ENCODE measurements around the gene BEND2. TPM values are rescaled to one million over a fixed set of nuclear protein-coding genes. Genes with fewer than 3 reads are reported as not detected.

Gene BEND2
- total RNA-seq, 1 experiment from 2014 or later: not detected

- in situ Hi-C loops (cut with HindIII; ENCODE audit: low pct_unique_long_range_greater_than_20kb, low sequenced_read_pairs): no loop called here
- DNase-seq (ENCODE audit: low read depth, low spot score) (no peak), ATAC-seq (no peak)
- intact Hi-C loops (cut with micrococcal nuclease; ENCODE audit: unreplicated experiment): no loop called here
- no peak overlapping the region for H3K27ac ChIP-seq (ENCODE audit: low read length)
- no peak overlapping the region for H3K4me3 ChIP-seq (ENCODE audit: low read depth in 2 of 2, low read length in 2 of 2)
- no peaks in the 10 kb centered on the region for H3K36me3 ChIP-seq (ENCODE audit: control insufficient read depth, insufficient read depth, low read length)
- no TSS peak for BruUV-seq (replicated peaks)
- no peaks in the 10 kb centered on the region for H3K27me3 ChIP-seq (ENCODE audit: control insufficient read depth, insufficient read depth, low read length)
- no peaks in the 10 kb centered on the region for H3K4me1 ChIP-seq (ENCODE audit: control insufficient read depth, insufficient read depth, low read length)
- ChIA-PET POLR2A (no interaction called here), CTCF (no interaction called here)
- no peaks in the 10 kb centered on the region for H3K9me3 ChIP-seq (ENCODE audit: control insufficient read depth, insufficient read depth, low read depth, low read length)
- TF ChIP-seq, protein P1, sequence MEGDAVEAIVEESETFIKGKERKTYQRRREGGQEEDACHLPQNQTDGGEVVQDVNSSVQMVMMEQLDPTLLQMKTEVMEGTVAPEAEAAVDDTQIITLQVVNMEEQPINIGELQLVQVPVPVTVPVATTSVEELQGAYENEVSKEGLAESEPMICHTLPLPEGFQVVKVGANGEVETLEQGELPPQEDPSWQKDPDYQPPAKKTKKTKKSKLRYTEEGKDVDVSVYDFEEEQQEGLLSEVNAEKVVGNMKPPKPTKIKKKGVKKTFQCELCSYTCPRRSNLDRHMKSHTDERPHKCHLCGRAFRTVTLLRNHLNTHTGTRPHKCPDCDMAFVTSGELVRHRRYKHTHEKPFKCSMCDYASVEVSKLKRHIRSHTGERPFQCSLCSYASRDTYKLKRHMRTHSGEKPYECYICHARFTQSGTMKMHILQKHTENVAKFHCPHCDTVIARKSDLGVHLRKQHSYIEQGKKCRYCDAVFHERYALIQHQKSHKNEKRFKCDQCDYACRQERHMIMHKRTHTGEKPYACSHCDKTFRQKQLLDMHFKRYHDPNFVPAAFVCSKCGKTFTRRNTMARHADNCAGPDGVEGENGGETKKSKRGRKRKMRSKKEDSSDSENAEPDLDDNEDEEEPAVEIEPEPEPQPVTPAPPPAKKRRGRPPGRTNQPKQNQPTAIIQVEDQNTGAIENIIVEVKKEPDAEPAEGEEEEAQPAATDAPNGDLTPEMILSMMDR (IDR thresholded peaks at IDR 0.05): no peak
- no peak for TF ChIP-seq SIN3A (IDR thresholded peaks at IDR 0.05; ENCODE audit: borderline replicate concordance, insufficient read depth, low read depth, low read length)
- no peak for TF ChIP-seq TCF7L2 (IDR thresholded peaks at IDR 0.05; ENCODE audit: low read depth, low read length)
- no peak for TF ChIP-seq POLR2AphosphoS5 (IDR thresholded peaks at IDR 0.05; ENCODE audit: low read depth, low read length)
- TF ChIP-seq, protein P2, sequence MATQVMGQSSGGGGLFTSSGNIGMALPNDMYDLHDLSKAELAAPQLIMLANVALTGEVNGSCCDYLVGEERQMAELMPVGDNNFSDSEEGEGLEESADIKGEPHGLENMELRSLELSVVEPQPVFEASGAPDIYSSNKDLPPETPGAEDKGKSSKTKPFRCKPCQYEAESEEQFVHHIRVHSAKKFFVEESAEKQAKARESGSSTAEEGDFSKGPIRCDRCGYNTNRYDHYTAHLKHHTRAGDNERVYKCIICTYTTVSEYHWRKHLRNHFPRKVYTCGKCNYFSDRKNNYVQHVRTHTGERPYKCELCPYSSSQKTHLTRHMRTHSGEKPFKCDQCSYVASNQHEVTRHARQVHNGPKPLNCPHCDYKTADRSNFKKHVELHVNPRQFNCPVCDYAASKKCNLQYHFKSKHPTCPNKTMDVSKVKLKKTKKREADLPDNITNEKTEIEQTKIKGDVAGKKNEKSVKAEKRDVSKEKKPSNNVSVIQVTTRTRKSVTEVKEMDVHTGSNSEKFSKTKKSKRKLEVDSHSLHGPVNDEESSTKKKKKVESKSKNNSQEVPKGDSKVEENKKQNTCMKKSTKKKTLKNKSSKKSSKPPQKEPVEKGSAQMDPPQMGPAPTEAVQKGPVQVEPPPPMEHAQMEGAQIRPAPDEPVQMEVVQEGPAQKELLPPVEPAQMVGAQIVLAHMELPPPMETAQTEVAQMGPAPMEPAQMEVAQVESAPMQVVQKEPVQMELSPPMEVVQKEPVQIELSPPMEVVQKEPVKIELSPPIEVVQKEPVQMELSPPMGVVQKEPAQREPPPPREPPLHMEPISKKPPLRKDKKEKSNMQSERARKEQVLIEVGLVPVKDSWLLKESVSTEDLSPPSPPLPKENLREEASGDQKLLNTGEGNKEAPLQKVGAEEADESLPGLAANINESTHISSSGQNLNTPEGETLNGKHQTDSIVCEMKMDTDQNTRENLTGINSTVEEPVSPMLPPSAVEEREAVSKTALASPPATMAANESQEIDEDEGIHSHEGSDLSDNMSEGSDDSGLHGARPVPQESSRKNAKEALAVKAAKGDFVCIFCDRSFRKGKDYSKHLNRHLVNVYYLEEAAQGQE (IDR thresholded peaks at IDR 0.05; ENCODE audit: insufficient read depth in 1 of 2, low read depth in 2 of 2, low read length in 1 of 2): no peak
These were observed 47.0 kb downstream of the BEND2 start for GRCh38 chrX:18173494-18174180.

GRCh38 chrX:18172970-18173369, 47.7 kb downstream of the BEND2 start:
- Histone ChIP-seq H3K4me1 (ENCODE audit: control insufficient read depth, insufficient read depth, low read length) (no peaks in the 10 kb centered on the region), H3K36me3 (ENCODE audit: control insufficient read depth, insufficient read depth, low read length) (no peaks in the 10 kb centered on the region), H3K27me3 (ENCODE audit: control insufficient read depth, insufficient read depth, low read length) (no peaks in the 10 kb centered on the region), H3K9me3 (ENCODE audit: control insufficient read depth, insufficient read depth, low read depth, low read length) (no peaks in the 10 kb centered on the region), H3K27ac (ENCODE audit: low read length) (no peak overlapping the region), H3K4me3 (ENCODE audit: low read depth in 2 of 2, low read length in 2 of 2) (no peak overlapping the region)
- POLR2A ChIA-PET: no interaction called here
- TF ChIP-seq TCF7L2 (IDR thresholded peaks at IDR 0.05; ENCODE audit: low read depth, low read length) (no peak), SIN3A (IDR thresholded peaks at IDR 0.05; ENCODE audit: borderline replicate concordance, insufficient read depth, low read depth, low read length) (no peak), POLR2AphosphoS5 (IDR thresholded peaks at IDR 0.05; ENCODE audit: low read depth, low read length) (no peak)
- TF ChIP-seq, protein P1 (IDR thresholded peaks at IDR 0.05): no peak
- TF ChIP-seq, protein P2 (IDR thresholded peaks at IDR 0.05; ENCODE audit: insufficient read depth in 1 of 2, low read depth in 2 of 2, low read length in 1 of 2): no peak
- intact Hi-C loops (cut with micrococcal nuclease; ENCODE audit: unreplicated experiment) (no loop called here), in situ Hi-C loops (cut with HindIII; ENCODE audit: low pct_unique_long_range_greater_than_20kb, low sequenced_read_pairs) (no loop called here)
- no peak for DNase-seq (ENCODE audit: low read depth, low spot score)
- BruUV-seq (replicated peaks): no TSS peak
- CTCF ChIA-PET: no interaction called here
- no peak for ATAC-seq

All from Panc1 (cell line).